ENCODE measurements around the gene MCF2L2. TPM values are rescaled to one million over a fixed set of nuclear protein-coding genes. Genes with fewer than 3 reads are reported as not detected.

The MCF2L2 gene
- total RNA-seq, 6 experiments from 2014 or later, result 0.14 TPM; not detected in 5

DNA sequence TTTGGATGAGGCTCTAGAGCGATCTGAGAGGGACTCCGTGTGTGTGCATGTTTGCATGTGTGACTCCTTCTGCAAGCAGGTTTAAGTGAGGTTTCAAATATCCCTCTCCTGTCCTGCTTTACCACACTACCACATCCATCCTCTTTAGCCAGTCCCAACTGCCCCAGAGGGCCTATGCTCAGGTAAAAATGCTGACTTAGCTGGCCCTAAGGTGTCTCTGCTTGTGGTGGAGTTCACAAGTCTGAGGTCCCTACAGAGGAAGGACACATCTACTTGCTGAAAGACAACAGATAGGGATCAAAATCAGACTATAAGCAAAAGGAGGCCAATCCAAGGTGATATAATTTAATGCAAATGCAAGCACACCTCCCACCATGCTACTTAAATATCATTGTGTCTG, 88.2 kb downstream of the MCF2L2 start:
- Mint-ChIP-seq H3K9me3 (peaks cover 5% of the 10 kb centered on the region; the same call in 1 of the 2 replicates), H3K27ac (no peak overlapping the region), H3K4me1 (ENCODE audit: low read depth) (no peaks in the 10 kb centered on the region), H3K4me3 (no peak overlapping the region), H3K27me3 (ENCODE audit: insufficient read depth) (peaks cover 11% of the 10 kb centered on the region), H3K36me3 (ENCODE audit: low read depth) (no peaks in the 10 kb centered on the region)
- no peak for DNase-seq
- no peak for TF ChIP-seq CTCF (IDR thresholded peaks at IDR 0.05)

DNA sequence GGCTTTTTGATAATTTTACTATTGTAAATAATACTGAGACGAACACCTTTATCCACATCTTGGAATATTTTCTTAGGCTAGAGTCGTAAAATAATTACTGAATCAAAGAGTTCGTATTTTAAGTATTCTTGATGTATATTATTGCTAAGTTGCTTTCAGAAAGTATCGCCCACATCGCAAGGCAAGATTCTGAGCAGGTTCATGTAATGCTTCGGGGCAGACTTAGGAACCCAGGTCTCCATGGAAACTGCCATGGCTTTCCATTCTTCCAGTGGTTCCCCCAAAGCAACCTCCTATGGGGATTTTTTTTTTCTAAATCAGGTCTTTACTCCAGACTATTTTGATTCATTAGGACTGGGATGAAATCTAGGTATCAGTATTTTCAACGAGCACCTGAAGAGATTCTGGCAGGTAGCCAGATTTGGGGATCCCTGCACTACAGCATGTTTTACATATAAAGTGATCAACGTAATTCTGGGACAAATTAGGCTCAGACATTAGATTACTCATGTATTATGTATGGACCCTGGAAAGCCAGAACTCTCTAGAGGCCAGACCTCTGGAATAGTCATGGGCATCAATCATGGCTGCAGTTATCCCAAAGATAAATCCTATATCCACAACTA, 88.8 kb downstream of the MCF2L2 start:
- Mint-ChIP-seq H3K27me3 (ENCODE audit: insufficient read depth) (peaks cover 6% of the 10 kb centered on the region; the same call in 1 of the 2 replicates), H3K36me3 (ENCODE audit: low read depth) (no peaks in the 10 kb centered on the region), H3K4me1 (ENCODE audit: low read depth) (no peaks in the 10 kb centered on the region), H3K27ac (no peak overlapping the region), H3K4me3 (no peak overlapping the region), H3K9me3 (no peaks in the 10 kb centered on the region)
- no peak for TF ChIP-seq CTCF (IDR thresholded peaks at IDR 0.05)
- DNase-seq, result no peak

DNA sequence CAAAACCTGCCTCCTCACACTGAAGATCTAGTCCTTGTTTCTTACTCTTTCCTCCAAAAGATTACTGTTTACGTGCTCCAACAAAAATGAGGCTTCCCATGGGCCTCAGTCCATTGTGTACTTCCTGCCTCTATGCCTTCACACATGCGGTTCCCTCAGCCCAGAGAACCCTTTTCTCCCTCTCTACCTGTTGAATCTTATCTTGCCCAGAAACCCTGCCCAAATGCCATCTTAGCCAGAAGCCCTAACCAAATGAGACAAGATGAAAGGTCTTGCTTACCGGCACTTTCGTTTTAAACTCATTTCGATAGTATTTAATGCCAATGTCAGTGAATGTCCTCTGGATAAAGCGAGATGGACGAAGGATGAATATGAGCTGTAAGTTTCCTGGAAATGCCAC, 89.9 kb downstream of the MCF2L2 start:
- no peaks in the 10 kb centered on the region for H3K9me3 Mint-ChIP-seq
- no peak for TF ChIP-seq CTCF (IDR thresholded peaks at IDR 0.05)
- peaks cover 4% of the 10 kb centered on the region; the same call in 1 of the 2 replicates for H3K27me3 Mint-ChIP-seq (ENCODE audit: insufficient read depth)
- H3K36me3 Mint-ChIP-seq (ENCODE audit: low read depth), result no peaks in the 10 kb centered on the region
- H3K4me1 Mint-ChIP-seq (ENCODE audit: low read depth), result no peaks in the 10 kb centered on the region
- no peak for DNase-seq
- H3K27ac Mint-ChIP-seq, result no peak overlapping the region
- peak overlapping the region; percentile 0; the same call in 1 of the 2 replicates for H3K4me3 Mint-ChIP-seq

GRCh38 chr3:183332487-183332886, 95.9 kb downstream of the MCF2L2 start:
- H3K27ac Mint-ChIP-seq, result no peak overlapping the region
- peaks cover 11% of the 10 kb centered on the region for H3K4me1 Mint-ChIP-seq (ENCODE audit: low read depth)
- H3K27me3 Mint-ChIP-seq (ENCODE audit: insufficient read depth), result peaks cover 7% of the 10 kb centered on the region
- H3K36me3 Mint-ChIP-seq (ENCODE audit: low read depth), result no peaks in the 10 kb centered on the region
- no peak for DNase-seq
- H3K9me3 Mint-ChIP-seq, result no peaks in the 10 kb centered on the region
- no peak for TF ChIP-seq CTCF (IDR thresholded peaks at IDR 0.05)
- no peak overlapping the region for H3K4me3 Mint-ChIP-seq

DNA sequence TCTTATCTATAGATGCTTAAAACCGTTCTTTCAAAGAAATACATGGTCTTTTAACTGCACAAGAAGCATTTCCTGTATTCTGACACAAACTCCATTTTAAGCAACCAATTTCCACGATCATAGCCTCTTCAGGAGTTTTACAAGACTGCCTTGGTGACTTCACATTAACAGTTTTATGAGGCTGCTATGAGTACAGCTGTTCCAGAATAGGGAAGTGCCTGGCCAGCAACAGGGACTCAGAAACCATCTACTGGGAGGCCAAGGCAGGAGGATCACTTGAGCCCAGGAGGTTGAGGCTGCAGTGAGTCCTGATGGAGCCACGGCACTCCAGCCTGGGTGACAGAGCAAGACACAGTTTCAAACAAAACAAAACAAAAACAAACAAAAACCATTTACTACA, 96.9 kb downstream of the MCF2L2 start:
- H3K27me3 Mint-ChIP-seq (ENCODE audit: insufficient read depth), result peaks cover 7% of the 10 kb centered on the region
- no peak for DNase-seq
- TF ChIP-seq CTCF (IDR thresholded peaks at IDR 0.05), result no peak
- no peaks in the 10 kb centered on the region for H3K9me3 Mint-ChIP-seq
- H3K36me3 Mint-ChIP-seq (ENCODE audit: low read depth), result no peaks in the 10 kb centered on the region
- no peak overlapping the region for H3K27ac Mint-ChIP-seq
- no peak overlapping the region for H3K4me3 Mint-ChIP-seq
- H3K4me1 Mint-ChIP-seq (ENCODE audit: low read depth), result peaks cover 11% of the 10 kb centered on the region
